Activated naive CD4-positive, alpha-beta T cell treated with anti-CD3 and anti-CD28 coated beads for 36 hours (primary cell): ENCODE data around the gene SCRN3. TPM values are rescaled to one million over a fixed set of nuclear protein-coding genes. Genes with fewer than 3 reads are reported as not detected.

Source experiments
- CTCF ChIA-PET: fragments of 350-600 bp; sonication (Branson Sonifier 250); formaldehyde crosslinking; loops from one replicate; lab custom pipeline; 2021; ENCODE audit warnings: antibody characterized with exemption; lab: Charles Lee
- DNase-seq: peaks from one replicate; pipeline ENCODE4 v3.0.0-alpha.2; 2020
- H3K27ac Mint-ChIP-seq: one replicate; pipeline ENCODE4 v1.8.0; 2021; ENCODE audit warnings: mild to moderate bottlenecking, mixed read lengths
- H3K27me3 Mint-ChIP-seq: one replicate; pipeline ENCODE4 v1.8.0; 2021; ENCODE audit warnings: low read depth, mixed read lengths
- H3K36me3 Mint-ChIP-seq: one replicate; pipeline ENCODE4 v1.8.0; 2021; ENCODE audit warnings: low read depth, mixed read lengths
- H3K4me1 Mint-ChIP-seq: one replicate; pipeline ENCODE4 v1.8.0; 2021; ENCODE audit warnings: low read depth, mixed read lengths
- H3K4me3 Mint-ChIP-seq: one replicate; pipeline ENCODE4 v1.8.0; 2021; ENCODE audit warnings: mild to moderate bottlenecking, moderate library complexity, mixed read lengths
- H3K9me3 Mint-ChIP-seq: one replicate; pipeline ENCODE4 v1.8.0; 2021; ENCODE audit warnings: mixed read lengths
- intact Hi-C: fragments of 100-400 bp; cut with micrococcal nuclease; formaldehyde crosslinking; loops from one replicate; pipeline ENCODE4 v1.15.1; 2023
- total RNA-seq, 2 experiments: library from RNA; stranded (reverse); gene quantifications; one replicate each; pipeline ENCODE4 v1.2.3, GENCODE V29; 2021

Gene SCRN3
- total RNA-seq, 2 experiments from 2014 or later = 10.7 to 12.3 TPM

DNA sequence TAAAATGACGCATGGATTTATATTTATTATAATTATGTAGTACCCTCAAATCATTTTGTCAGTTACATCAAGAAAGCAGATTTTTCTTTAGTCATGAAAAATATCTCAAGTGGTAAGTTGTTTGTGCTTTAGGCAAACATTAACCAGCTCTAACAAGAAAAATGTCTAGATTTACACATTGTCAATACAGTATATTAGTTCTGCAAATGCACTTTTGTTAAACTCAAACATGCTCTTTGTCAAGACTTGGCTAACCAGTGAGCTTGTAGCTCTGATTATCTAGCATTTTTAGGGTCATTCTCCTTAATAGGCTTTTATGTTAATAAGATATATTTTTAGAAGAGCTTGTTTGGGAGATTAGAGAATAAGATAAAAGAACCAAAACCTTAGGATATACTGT, 32.7 kb downstream of the SCRN3 start:
- intact Hi-C loops = no loop called here

DNA sequence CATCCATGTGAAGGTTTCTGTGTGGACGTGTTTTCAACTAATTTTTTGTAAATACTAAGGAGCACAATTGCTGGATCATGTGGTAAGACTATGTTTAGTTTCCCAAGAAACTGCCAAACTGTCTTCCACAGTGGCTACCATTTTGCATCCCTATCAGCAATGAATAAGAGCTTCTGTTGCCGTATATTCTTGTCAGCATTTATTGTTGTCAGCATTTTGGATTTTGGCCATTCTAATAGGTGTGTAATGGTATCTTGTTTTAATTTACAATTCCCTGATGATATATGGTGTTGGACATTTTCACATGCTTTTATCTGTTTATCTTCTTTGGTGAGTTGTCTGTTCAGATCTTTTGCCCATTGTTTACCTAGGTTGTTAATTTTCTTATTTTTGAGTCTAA, 34.5 kb downstream of the SCRN3 start:
- Mint-ChIP-seq H3K27me3 (no peaks in the 10 kb centered on the region), H3K4me1 (no peaks in the 10 kb centered on the region), H3K36me3 (peaks cover 21% of the 10 kb centered on the region), H3K9me3 (peaks cover 2% of the 10 kb centered on the region), H3K27ac (no peak overlapping the region), H3K4me3 (no peak overlapping the region)
- CTCF ChIA-PET = no interaction called here
- no peak for DNase-seq
- intact Hi-C loops = no loop called here

More for the DNA sequence above, 32.7 kb downstream of the SCRN3 start:
- CTCF ChIA-PET = interaction anchor here (1.4 kb wide), 1 partner anchor 119 kb away, joined by 5 read pairs; no protein-coding TSS in a partner anchor
- H3K4me1 Mint-ChIP-seq = no peaks in the 10 kb centered on the region
- H3K4me3 Mint-ChIP-seq = no peak overlapping the region
- peaks cover 2% of the 10 kb centered on the region for H3K9me3 Mint-ChIP-seq
- H3K27ac Mint-ChIP-seq = no peak overlapping the region
- peaks cover 17% of the 10 kb centered on the region for H3K36me3 Mint-ChIP-seq
- no peak for DNase-seq
- H3K27me3 Mint-ChIP-seq = no peaks in the 10 kb centered on the region

DNA sequence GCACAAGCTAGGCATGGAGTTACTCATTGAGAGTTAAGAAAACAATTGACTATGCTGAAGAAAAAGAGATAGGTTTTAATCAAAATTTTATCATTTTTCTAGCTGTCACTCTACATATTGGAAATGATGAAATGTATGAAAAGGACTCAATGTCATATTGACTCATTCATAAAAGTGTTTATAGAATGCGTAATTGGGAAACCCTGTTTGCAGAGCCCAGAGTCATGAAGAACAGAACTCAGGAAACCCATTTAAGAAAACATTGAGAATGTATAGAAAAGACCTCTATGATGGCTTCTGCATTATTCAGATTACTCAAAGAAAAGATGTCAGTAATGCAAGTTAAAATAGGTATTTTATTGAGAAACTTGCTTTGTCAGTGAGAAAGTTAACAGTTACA, 36.4 kb downstream of the SCRN3 start:
- peaks cover 2% of the 10 kb centered on the region for H3K9me3 Mint-ChIP-seq
- CTCF ChIA-PET = no interaction called here
- no peak overlapping the region for H3K27ac Mint-ChIP-seq
- DNase-seq = no peak
- H3K36me3 Mint-ChIP-seq = peaks cover 28% of the 10 kb centered on the region
- no peaks in the 10 kb centered on the region for H3K4me1 Mint-ChIP-seq
- intact Hi-C loops = no loop called here
- no peaks in the 10 kb centered on the region for H3K27me3 Mint-ChIP-seq
- no peak overlapping the region for H3K4me3 Mint-ChIP-seq

DNA sequence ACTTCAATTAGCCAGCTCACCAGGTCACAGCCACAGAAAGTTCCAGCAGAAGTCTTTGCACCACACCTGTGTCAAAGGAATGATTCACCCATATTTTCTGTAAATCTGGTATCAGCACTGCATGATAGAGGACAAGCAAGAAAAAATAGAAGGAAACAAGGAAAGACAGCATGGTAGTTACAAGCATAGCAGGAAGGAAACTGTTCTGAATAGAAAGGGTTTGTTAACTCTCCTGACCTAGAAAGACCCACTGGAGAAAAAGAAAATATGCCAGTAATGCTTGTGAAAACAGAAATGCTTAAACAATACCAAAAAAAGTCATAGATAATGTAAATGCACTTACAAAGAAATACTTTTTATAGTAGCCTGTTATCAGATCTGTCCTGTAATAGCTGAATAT, 40.8 kb downstream of the SCRN3 start:
- no peak for DNase-seq
- H3K27me3 Mint-ChIP-seq = no peaks in the 10 kb centered on the region
- no peak overlapping the region for H3K27ac Mint-ChIP-seq
- H3K9me3 Mint-ChIP-seq = no peaks in the 10 kb centered on the region
- intact Hi-C loops = no loop called here
- CTCF ChIA-PET = no interaction called here
- H3K36me3 Mint-ChIP-seq = peaks cover 20% of the 10 kb centered on the region
- H3K4me3 Mint-ChIP-seq = no peak overlapping the region
- no peaks in the 10 kb centered on the region for H3K4me1 Mint-ChIP-seq

DNA sequence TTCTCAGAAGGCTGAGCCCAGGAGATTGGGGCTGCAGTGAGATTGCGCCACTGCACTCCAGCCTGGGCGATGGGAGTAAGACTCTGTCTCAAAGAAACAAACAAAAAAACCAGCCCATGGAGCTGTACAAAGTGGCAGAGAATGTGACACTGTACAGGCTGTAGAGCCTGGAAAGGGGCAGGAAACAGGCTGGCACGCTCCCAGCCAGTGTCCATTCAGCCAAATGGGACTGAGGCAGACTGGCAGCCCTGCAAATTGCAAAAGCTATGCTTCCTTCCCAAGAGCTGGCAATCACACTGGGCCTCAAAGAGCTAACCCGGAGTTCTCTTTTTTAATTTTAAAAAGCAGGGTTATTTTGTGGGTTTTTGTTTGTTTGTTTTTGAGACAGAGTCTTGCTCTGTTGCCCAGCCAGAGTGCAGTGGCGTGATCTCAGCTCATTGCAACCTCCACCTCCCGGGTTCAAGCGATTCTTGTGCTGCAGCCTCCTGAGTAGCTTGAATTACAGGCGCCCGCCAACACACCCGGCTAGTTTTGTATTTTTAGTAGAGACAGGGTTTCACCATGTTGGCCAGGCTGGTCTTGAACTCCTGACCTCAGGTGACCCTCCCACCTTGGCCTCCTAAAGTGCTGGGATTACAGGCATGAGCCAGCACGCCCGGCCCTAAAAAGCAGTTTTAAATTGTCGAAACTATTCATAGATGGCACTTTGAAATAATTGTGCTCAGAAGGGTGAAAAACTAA, 42.8 kb downstream of the SCRN3 start:
- CTCF ChIA-PET = no interaction called here
- no peak overlapping the region for H3K27ac Mint-ChIP-seq
- H3K4me3 Mint-ChIP-seq = no peak overlapping the region
- intact Hi-C loops = no loop called here
- H3K9me3 Mint-ChIP-seq = no peaks in the 10 kb centered on the region
- DNase-seq = no peak
- H3K4me1 Mint-ChIP-seq = no peaks in the 10 kb centered on the region
- peaks cover 18% of the 10 kb centered on the region for H3K36me3 Mint-ChIP-seq
- H3K27me3 Mint-ChIP-seq = no peaks in the 10 kb centered on the region

DNA sequence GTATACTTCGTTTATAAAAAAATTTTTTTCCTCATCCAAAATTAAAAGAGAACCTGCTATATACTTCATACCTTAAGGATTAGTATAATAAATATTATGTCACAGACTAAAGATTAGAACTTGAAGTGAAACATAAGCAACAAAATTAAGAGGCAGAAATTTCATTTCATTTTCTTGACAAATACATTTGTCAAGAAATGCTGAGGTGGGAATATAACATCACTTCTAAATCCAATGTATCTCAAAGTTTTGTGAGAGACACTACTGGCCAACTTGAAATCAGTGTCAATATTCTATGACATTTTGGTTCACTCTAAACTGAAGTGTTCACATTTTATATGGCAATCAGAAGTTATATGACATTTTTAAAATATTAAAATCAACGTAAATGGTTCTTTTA, 43.8 kb downstream of the SCRN3 start:
- CTCF ChIA-PET = no interaction called here
- DNase-seq = no peak
- intact Hi-C loops = no loop called here
- no peak overlapping the region for H3K27ac Mint-ChIP-seq
- no peaks in the 10 kb centered on the region for H3K27me3 Mint-ChIP-seq
- H3K36me3 Mint-ChIP-seq = peaks cover 15% of the 10 kb centered on the region
- no peak overlapping the region for H3K4me3 Mint-ChIP-seq
- H3K9me3 Mint-ChIP-seq = no peaks in the 10 kb centered on the region
- no peaks in the 10 kb centered on the region for H3K4me1 Mint-ChIP-seq

DNA sequence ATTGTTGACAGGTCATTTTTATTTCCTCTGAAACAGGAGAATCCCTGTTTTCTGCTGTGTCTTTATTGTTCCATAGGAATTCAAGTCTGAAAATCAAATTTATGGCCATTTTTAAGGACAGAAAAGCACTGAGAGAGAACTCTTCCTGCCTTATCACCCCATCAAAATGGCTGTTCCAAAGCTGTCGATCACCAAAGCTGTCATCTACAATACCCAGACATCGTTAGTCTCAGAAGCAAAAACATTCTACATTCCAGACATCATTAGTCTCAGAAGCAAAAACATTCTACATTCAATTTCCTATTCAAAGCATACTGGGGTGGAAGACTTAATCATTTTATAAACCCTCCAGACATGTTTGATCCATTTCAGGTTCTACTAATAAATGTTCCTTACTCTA, 44.4 kb downstream of the SCRN3 start:
- CTCF ChIA-PET = no interaction called here
- Mint-ChIP-seq H3K27me3 (no peaks in the 10 kb centered on the region), H3K4me1 (no peaks in the 10 kb centered on the region), H3K27ac (no peak overlapping the region), H3K4me3 (no peak overlapping the region), H3K9me3 (no peaks in the 10 kb centered on the region), H3K36me3 (peaks cover 19% of the 10 kb centered on the region)
- no peak for DNase-seq
- intact Hi-C loops = no loop called here

DNA sequence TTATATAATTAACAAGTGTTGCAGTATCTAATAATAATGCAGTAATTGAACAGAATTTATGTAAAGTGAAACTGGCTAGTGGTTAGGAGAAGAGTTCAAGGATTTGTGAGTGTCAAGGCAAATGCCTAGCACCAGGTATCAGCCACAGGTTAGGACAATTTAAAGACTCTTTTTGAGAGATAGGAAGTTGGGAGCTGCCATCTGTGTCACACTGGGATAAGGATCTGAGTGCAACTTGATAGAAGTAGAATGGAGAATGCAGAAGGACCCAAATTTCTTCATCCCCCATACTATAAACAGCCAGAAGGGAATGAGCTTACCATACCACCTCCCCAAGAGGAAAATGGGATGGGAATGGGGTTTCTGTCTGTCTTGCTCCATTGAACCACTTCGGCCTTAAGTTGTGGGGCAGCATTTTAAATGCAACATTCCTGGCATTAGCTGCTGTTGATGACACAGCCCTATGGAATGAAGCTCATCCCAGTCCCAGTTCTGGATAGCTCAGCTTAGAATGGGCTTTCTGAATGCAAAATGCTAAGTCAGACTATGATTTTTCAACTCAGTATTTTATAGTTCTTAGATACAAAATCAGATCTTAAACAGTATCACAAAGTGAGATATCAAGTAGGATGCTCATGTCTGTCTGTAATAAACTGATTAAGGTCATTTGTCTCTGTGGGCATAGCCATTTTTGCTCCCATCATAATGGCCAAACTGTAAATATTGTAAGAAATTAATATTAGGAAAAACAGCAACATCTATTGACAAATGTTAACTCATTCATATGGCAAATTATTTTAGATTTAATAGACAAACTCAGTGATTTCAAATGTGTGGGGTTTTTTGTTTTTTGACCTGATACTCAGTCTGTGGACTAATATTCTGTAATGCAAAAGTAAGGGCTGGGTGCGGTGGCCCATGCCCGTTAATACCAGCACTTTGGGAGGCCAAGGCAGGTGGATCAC, 47.3 kb downstream of the SCRN3 start:
- Mint-ChIP-seq H3K4me1 (no peaks in the 10 kb centered on the region), H3K27ac (no peak overlapping the region), H3K36me3 (peaks cover 16% of the 10 kb centered on the region), H3K4me3 (no peak overlapping the region), H3K27me3 (no peaks in the 10 kb centered on the region), H3K9me3 (no peaks in the 10 kb centered on the region)
- CTCF ChIA-PET = no interaction called here
- DNase-seq = no peak
- intact Hi-C loops = no loop called here

DNA sequence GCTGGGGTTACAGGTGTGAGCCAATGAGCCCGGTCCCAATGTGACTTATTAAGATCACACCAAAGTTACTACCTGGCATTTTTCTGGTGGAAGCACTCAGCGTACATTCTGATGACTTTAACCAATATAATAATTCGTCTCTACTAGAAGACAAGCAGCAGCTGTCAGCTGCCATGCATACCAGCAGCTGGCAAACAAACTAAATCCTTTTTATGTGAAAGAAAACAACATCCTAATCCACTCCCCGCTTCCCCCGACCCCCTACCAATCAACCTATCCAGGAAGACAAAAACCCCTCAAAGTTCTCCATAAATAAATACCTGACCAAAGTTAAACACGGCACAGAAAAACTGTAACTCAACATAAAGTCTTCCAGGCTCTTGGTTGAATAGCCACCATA, 49.2 kb downstream of the SCRN3 start:
- H3K4me3 Mint-ChIP-seq = no peak overlapping the region
- peaks cover 23% of the 10 kb centered on the region for H3K36me3 Mint-ChIP-seq
- no peaks in the 10 kb centered on the region for H3K27me3 Mint-ChIP-seq
- H3K9me3 Mint-ChIP-seq = no peaks in the 10 kb centered on the region
- CTCF ChIA-PET = no interaction called here
- intact Hi-C loops = no loop called here
- DNase-seq = no peak
- H3K27ac Mint-ChIP-seq = peak overlapping the region; percentile 37
- H3K4me1 Mint-ChIP-seq = no peaks in the 10 kb centered on the region

DNA sequence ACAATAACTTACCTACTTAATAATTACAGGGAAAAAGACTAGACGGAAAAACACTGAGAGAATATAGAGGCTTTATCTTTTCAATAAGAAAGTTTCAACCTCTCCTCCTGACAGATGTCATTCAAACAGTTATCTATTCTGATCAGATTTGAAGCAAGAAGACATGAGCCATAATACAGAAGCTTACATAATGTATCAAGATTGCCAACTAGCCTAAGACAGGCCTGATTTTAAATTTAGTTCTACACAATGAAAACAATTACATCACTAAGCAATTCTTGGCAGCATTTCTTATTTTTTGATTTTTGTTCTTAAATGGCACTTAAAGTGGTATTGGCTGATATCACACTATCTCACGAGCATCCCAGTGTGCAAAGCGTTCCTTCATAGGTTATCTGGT, 49.7 kb downstream of the SCRN3 start:
- no peaks in the 10 kb centered on the region for H3K27me3 Mint-ChIP-seq
- CTCF ChIA-PET = no interaction called here
- peaks cover 23% of the 10 kb centered on the region for H3K36me3 Mint-ChIP-seq
- no peaks in the 10 kb centered on the region for H3K9me3 Mint-ChIP-seq
- intact Hi-C loops = no loop called here
- H3K4me3 Mint-ChIP-seq = no peak overlapping the region
- peaks cover 3% of the 10 kb centered on the region for H3K4me1 Mint-ChIP-seq
- no peak overlapping the region for H3K27ac Mint-ChIP-seq
- no peak for DNase-seq

DNA sequence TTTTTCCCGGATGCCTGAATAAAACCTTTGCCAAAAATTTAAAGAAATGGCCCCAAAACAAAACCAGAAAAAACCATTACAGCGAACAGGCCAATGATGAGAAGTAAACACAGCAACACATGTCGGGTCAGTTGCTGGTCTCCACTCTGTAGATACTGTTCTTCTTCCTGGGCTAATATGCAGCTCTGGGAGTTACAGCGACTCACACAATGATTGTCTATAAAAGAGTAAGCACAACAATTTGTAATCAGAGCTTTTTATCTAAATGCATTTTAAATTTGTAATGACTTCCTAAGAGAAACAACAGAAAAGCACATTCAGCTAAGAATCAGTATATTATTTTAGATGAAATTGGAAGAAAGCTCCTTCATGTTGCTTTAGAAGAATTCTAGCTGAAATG, 51.0 kb downstream of the SCRN3 start:
- peaks cover 9% of the 10 kb centered on the region for H3K4me1 Mint-ChIP-seq
- no peaks in the 10 kb centered on the region for H3K9me3 Mint-ChIP-seq
- intact Hi-C loops = no loop called here
- CTCF ChIA-PET = interaction anchor here (0.6 to 1.4 kb wide), 4 partner anchors 14 to 242 kb away, joined by 3 to 5 read pairs (median 4); no protein-coding TSS in a partner anchor
- no peaks in the 10 kb centered on the region for H3K27me3 Mint-ChIP-seq
- no peak overlapping the region for H3K27ac Mint-ChIP-seq
- no peak for DNase-seq
- no peak overlapping the region for H3K4me3 Mint-ChIP-seq
- peaks cover 21% of the 10 kb centered on the region for H3K36me3 Mint-ChIP-seq

DNA sequence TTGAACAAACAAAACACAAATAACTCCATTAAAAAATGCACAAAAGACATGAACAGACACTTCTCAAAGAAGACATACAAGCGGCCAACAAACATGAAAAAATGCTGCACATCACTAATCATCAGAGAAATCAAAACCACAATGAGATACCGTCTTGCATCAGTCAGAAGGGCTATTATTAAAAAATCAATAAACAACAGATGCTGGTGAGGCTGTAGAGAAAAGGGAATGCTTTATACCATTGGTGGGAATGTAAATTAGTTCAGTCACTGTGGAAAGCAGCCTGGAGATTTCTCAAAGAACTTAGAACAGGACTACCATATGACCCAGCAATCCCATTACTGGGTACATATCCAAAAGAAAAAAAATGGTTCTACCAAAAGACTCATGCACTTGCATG, 53.5 kb downstream of the SCRN3 start:
- CTCF ChIA-PET = no interaction called here
- H3K4me3 Mint-ChIP-seq = no peak overlapping the region
- intact Hi-C loops = no loop called here
- H3K4me1 Mint-ChIP-seq = peaks cover 11% of the 10 kb centered on the region
- H3K27ac Mint-ChIP-seq = no peak overlapping the region
- no peaks in the 10 kb centered on the region for H3K9me3 Mint-ChIP-seq
- H3K27me3 Mint-ChIP-seq = no peaks in the 10 kb centered on the region
- peaks cover 25% of the 10 kb centered on the region for H3K36me3 Mint-ChIP-seq
- no peak for DNase-seq
